BLaER1 (cell line): Measurements from ENCODE around the gene LDHD.

Experiments used
- H3K27ac ChIP-seq: shearing (Covaris generic); formaldehyde crosslinking; 2 replicates; pipeline ENCODE4 v1.8.1; 2022
- H3K27me3 ChIP-seq: shearing (Covaris generic); formaldehyde crosslinking; 2 replicates; pipeline ENCODE4 v1.8.1; 2022
- H3K36me3 ChIP-seq: shearing (Covaris generic); formaldehyde crosslinking; 2 replicates; pipeline ENCODE4 v1.8.1; 2022
- H3K4me1 ChIP-seq: shearing (Covaris generic); formaldehyde crosslinking; 2 replicates; pipeline ENCODE4 v1.8.1; 2022
- H3K4me2 ChIP-seq: shearing (Covaris generic); formaldehyde crosslinking; 2 replicates; pipeline ENCODE4 v1.8.1; 2022
- H3K4me3 ChIP-seq: shearing (Covaris generic); formaldehyde crosslinking; 2 replicates; pipeline ENCODE4 v1.8.1; 2022
- H3K9ac ChIP-seq: shearing (Covaris generic); formaldehyde crosslinking; 2 replicates; pipeline ENCODE4 v1.8.1; 2022
- H3K9me3 ChIP-seq: shearing (Covaris generic); formaldehyde crosslinking; 2 replicates; pipeline ENCODE4 v1.8.1; 2022
- H4K20me1 ChIP-seq: shearing (Covaris generic); formaldehyde crosslinking; 2 replicates; pipeline ENCODE4 v1.8.1; 2022
- Cebpa-rat ChIP-seq: shearing (Covaris generic); IDR thresholded peaks from 2 replicates; pipeline ENCODE4 v1.8.1; 2022

The LDHD gene

GRCh38 chr16:75064403-75065148 is 52.0 kb downstream of the LDHD start:
- Histone ChIP-seq H3K4me2 (peak overlapping the region; percentile 72), H3K27me3 (no peaks in the 10 kb centered on the region), H3K36me3 (peaks cover 38% of the 10 kb centered on the region), H3K4me1 (peaks cover 100% of the 10 kb centered on the region), H3K27ac (peak overlapping the region; percentile 72), H3K4me3 (0 out of 2 replicates have a peak overlapping the region, but pooled peaks have one; percentile 9), H3K9ac (peak overlapping the region; percentile 31; the same call in 1 of the 2 replicates), H4K20me1 (peaks cover 93% of the 10 kb centered on the region), H3K9me3 (no peaks in the 10 kb centered on the region)
- no peak for TF ChIP-seq Cebpa-rat

- peaks cover 100% of the 10 kb centered on the region for H3K4me1 ChIP-seq
- H4K20me1 ChIP-seq: peaks cover 100% of the 10 kb centered on the region
- peak overlapping the region; percentile 31; the same call in 1 of the 2 replicates for H3K9ac ChIP-seq
- H3K4me3 ChIP-seq: peak overlapping the region; percentile 9; the same call in 1 of the 2 replicates
- no peak for TF ChIP-seq Cebpa-rat
- H3K27ac ChIP-seq: peak overlapping the region; percentile 72
- no peaks in the 10 kb centered on the region for H3K9me3 ChIP-seq
- H3K4me2 ChIP-seq: peak overlapping the region; percentile 72
- H3K27me3 ChIP-seq: no peaks in the 10 kb centered on the region
- peaks cover 35% of the 10 kb centered on the region for H3K36me3 ChIP-seq
These were observed 53.0 kb downstream of the LDHD start for GRCh38 chr16:75063549-75064088.

GRCh38 chr16:75062976-75063346 is 53.6 kb downstream of the LDHD start:
- TF ChIP-seq Cebpa-rat: no peak

GRCh38 chr16:75062135-75062975 is 54.2 kb downstream of the LDHD start:
- Histone ChIP-seq H3K9me3 (no peaks in the 10 kb centered on the region), H3K36me3 (peaks cover 41% of the 10 kb centered on the region), H3K27ac (peak overlapping the region; percentile 72), H3K9ac (peak overlapping the region; percentile 32), H3K4me3 (no peak overlapping the region), H3K4me2 (peak overlapping the region; percentile 72), H3K27me3 (no peaks in the 10 kb centered on the region), H3K4me1 (peaks cover 100% of the 10 kb centered on the region), H4K20me1 (peaks cover 100% of the 10 kb centered on the region)
- no peak for TF ChIP-seq Cebpa-rat

More at GRCh38 chr16:75062976-75063346, 53.6 kb downstream of the LDHD start:
- no peaks in the 10 kb centered on the region for H3K27me3 ChIP-seq
- peak overlapping the region; percentile 32 for H3K9ac ChIP-seq
- H3K4me2 ChIP-seq: peak overlapping the region; percentile 72
- no peaks in the 10 kb centered on the region for H3K9me3 ChIP-seq
- H4K20me1 ChIP-seq: peaks cover 100% of the 10 kb centered on the region
- peak overlapping the region; percentile 72 for H3K27ac ChIP-seq
- H3K36me3 ChIP-seq: peaks cover 37% of the 10 kb centered on the region
- peaks cover 100% of the 10 kb centered on the region for H3K4me1 ChIP-seq
- H3K4me3 ChIP-seq: no peak overlapping the region
